LNCAP (cell line): Measurements from ENCODE around the gene FZD4.
A peak's percentile ranks its signal among the peaks of the same experiment; 100 is the strongest.

Source experiments
- TF ChIP-seq, protein P1 (sequence below): fragments of 450-650 bp; IDR thresholded peaks from 2 replicates; pipeline ENCODE4 v1.5.1; 2017; ENCODE audit warnings: mild to moderate bottlenecking

Gene FZD4

GRCh38 chr11:86930957-86931547 lies 24.1 kb downstream of the FZD4 start:
- TF ChIP-seq, protein P1, sequence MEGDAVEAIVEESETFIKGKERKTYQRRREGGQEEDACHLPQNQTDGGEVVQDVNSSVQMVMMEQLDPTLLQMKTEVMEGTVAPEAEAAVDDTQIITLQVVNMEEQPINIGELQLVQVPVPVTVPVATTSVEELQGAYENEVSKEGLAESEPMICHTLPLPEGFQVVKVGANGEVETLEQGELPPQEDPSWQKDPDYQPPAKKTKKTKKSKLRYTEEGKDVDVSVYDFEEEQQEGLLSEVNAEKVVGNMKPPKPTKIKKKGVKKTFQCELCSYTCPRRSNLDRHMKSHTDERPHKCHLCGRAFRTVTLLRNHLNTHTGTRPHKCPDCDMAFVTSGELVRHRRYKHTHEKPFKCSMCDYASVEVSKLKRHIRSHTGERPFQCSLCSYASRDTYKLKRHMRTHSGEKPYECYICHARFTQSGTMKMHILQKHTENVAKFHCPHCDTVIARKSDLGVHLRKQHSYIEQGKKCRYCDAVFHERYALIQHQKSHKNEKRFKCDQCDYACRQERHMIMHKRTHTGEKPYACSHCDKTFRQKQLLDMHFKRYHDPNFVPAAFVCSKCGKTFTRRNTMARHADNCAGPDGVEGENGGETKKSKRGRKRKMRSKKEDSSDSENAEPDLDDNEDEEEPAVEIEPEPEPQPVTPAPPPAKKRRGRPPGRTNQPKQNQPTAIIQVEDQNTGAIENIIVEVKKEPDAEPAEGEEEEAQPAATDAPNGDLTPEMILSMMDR = no peak

- TF ChIP-seq, protein P1 = no peak
Observed at GRCh38 chr11:86926975-86927374, 28.2 kb downstream of the FZD4 start.

- TF ChIP-seq, protein P1 = no peak
Observed at GRCh38 chr11:86923999-86924766, 31.0 kb downstream of the FZD4 start.

DNA sequence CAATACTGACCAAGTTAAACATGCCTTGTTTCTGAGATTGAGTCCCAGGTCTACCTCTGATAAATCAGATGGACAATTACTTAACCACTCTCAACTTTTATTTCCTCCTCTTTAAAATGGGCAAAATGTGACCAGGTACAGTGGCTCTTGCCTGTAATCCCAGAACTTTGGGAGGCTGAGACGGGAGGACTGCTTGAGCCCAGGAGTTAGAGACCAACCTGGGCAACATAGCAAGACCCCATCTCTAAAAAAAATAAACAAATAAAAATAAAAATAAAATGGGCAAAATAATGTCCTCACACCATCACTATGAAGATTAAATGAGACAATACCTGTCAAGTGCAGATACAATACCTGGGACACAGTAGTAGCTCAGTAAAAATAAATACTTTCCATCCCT lies 33.0 kb downstream of the FZD4 start:
- TF ChIP-seq, protein P1 = no peak

DNA sequence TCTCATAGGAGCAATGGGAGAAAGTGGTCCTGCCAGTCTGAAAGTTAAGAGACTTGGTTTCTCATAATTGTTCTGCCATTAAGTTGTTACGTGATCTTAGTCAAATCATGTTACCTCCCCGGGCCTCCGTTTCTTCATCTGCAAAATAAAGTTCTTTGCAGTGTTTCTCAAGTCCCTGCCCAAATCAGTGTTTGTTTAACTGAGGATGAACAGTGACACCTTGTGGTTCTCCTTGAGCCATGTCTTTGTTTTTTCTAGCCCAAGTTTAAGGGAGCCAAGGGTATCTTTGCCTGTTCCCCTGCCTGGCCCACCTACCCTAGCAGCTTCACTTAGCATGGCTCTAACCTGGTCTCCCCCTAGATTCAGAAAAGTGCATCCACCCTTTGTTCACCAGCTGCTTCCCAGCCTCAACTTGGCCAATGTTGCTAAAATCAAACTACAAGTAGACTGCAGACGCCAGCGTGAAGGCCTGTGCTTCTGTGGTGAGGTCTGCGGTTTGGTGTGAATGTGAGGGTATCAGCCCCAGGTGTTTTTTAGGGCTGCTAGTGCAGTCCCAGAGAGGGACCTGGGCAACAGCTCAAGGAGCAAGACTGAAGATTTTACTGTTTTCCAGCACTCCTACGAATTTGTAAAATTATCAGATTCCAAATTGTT lies 35.5 kb downstream of the FZD4 start:
- TF ChIP-seq, protein P1 = peak; percentile 75

GRCh38 chr11:86918973-86919372 lies 36.2 kb downstream of the FZD4 start:
- TF ChIP-seq, protein P1 = no peak

GRCh38 chr11:86918496-86918895 lies 36.7 kb downstream of the FZD4 start:
- TF ChIP-seq, protein P1 = no peak
